GM18868 (cell line): ENCODE results near the gene ASAP2.
"Not testable (repeated sequence)": the region's sequence is repeated elsewhere in the genome, so short reads cannot be mapped to it uniquely, and the experiment has no call there.

Experiments used
- ATAC-seq: cut with Tn5 transposase; IDR thresholded peaks from one replicate; pipeline ENCODE4 v1.9.1; 2021; ENCODE audit warnings: mild to moderate bottlenecking, moderate library complexity; ENCODE audit not compliant: unreplicated experiment

The ASAP2 gene

DNA sequence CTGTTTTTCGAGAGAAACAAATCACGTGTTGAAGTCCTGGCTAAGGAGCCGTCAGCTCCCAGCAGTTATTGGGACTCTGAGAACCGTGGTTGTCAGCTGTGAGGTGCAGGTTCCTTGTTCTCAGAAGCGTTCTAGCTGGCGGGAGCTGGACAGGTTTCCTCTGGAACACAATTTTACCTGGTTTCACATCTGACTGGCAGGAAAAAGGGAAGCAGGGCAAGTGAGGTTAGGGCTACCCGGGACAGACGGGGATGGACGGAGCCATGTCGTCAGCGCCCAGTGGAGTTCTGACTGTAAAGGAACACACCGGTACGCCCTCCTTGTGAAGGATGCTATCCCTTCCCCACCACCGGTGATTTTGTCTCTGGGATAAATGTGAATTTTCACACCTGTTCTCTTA lies 190.6 kb downstream of the ASAP2 start:
- ATAC-seq: no peak

DNA sequence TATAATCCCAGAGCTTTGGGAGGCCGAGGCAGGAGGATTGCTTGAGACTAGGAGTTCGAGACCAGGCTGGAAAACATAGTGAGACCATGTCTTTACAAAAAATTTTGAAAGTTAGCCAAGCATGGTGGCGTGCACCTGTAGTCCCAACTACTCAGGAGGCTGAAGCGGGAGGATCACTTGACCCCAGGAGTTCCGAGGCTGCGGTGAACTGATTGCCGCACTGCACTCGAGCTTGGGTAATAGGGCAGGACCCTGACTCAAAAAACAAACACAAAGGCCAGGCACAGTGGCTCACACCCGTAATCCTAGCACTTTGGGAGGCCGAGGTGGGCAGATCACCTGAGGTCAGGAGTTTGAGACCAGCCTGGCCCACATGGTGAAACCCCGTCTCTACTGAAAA lies 191.6 kb downstream of the ASAP2 start:
- ATAC-seq: not testable (repeated sequence)

DNA sequence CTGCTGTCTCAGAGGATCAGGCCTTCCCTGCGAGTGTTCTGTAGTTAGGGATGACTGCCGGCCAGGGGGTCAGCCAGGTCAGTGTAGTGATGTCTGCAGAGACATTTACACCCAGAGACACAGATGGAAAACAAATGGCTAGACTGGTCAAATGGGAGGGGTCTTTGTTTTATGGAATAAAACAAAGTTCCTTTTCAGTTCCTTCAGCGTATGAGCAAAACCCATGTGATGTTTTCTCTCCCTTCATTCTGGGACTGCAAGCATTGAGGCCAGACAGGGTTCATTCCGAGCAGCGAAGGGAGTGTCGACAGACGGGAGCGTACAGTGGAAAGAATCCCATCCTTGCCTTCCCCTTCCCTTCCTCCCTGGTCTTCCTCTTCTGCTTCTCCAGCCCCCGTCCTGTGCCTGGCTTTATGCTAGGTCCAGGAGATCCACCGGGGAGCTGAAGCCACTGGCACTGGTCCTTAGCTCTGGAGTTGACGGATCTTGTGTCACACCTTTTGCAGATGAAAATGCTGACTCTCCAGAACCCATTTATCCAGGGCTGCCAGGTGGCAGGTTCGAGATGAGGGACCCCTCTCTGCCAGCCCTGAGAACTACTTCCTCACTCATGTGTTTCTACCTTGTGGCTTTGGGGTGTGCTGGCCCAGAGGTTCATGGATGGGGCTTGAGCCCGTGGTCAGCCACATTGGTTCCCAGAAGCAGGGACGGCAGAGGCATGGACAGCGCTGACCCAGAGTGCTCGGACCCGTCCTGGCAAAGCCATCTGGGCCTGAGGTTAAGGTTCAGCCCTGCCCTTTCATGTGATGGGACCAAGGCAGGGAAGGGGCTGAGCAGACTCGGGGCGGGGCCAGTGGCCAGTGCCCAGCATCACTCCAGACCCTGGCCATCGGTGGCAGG lies 192.5 kb downstream of the ASAP2 start:
- no peak for ATAC-seq

DNA sequence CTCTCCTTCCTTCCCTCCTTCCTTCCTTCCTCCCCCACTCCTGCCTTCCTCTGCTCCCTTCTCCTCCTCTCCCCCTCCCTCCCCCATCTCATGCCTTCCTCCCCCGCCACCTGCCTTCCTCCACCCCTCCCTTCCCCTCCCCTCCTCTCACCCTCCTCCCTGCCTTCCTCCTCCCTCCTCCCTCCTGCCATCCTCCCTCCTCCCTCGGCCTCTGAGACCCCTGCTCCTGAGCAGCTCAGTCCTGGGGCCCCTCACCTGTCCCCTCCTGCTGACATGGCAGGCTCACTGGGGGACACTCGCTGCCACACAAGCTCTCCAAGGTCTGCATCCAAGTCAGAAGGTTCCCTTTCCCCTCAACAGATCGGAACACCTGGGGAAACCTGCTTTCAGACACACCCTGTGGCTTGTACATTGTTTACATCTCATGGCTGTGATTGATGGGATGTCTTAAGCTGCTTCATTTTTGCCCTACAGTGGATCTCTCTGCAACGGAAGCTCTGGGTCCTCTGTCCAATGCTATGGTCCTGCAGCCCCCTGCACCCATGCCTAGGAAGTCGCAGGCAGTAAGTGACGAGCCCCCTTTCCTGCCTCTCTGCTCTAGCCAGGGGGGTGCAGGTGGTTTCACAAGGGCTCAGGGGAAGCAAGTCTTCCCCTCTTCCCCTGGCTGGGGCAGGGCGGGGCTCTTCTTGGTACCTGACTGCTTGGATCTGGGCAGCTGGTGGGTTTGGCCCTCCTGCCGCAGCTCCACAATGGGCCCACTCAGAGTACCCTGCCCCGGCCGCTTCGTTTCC lies 193.9 kb downstream of the ASAP2 start:
- no peak for ATAC-seq

DNA sequence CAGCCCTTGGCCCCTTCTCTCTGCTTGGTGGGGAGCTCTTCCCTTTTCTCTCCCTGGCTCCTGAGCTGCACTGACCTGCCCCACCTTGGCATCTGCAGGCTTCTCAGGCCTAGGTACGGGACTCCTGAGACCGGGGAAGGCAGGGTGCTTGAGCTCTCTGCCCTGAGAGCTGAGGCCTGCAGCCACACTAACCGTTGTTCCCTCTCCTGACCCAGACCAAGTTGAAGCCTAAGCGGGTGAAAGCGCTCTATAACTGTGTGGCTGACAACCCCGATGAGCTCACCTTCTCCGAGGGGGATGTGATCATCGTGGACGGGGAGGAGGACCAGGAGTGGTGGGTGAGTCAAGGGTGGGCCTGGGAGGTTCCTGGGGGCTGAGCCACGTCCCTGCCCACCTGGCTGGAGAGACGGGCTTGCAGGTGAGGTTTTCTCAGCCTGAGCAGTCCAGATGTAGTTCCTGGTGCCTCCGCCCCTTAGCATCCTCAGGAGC lies 194.5 kb downstream of the ASAP2 start:
- no peak for ATAC-seq

DNA sequence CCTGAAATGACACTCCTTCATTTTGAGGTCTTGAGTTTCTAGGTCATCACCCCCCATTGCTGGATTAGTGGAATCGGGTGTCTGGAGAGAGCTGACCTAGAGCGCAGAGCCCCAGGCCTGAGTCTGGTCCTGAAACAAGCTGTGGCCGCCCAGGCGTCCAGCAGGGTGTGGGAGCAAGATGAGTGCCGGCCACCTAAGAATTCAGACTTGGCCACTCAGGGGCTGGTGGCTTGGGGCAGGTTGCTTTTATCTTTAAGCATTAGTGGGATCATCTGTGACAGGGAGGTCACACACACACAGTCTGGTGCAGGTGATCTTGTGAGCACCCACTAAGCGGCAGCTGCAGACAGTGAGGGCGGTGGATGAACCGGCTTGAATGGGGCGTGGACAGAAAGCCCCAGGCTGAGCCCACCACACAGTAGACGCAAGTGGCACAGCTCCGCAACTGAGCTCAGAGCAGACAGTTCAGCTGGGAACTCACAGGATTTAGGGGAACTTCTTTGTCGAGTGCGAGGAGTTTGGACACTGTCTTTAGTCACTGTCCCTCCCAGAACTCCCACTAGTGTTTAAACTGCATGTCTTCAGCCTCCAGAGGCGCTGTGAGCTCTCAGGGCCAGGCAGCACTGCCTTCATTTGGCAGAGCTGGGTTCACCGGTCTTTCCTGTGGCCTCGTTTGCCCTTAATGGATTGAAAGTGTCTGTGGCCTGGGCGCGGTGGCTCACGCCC lies 195.2 kb downstream of the ASAP2 start:
- no peak for ATAC-seq

DNA sequence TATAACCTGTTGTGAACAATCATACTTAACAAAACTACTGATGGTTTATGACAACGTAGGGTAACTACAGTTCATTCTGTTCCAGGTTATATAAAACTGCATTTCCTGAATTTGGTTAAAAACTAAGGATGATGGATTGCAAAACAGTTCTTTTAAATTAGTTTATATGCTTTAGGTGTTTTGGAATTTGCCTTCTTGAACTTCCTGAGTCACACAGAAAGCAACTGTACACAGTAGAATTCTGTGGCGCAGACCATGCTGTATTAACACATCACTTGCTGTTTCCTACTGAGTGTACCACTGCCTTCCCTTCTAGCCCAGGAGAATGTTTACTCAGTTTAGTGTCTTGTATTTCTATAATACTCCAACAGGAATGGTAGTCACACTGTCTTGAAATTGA lies 197.3 kb downstream of the ASAP2 start:
- ATAC-seq: no peak

DNA sequence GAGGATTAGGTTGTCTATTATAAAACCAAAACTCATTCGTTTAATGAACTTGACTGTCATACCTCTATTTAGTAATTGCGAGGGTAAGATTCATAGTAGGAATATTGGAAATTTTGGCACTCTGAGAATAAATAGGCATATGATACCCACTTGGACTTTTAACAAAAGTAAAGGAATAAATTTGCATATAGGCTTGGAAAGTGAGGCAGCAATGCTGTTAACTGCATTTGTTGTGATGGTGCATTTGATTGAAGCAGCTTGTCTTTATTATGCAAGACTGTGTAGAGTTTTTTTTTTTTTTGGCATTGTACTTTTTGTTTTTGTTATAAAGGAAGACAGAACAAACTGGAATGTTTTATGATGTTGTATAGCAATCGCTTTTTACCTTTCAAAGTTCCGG lies 197.8 kb downstream of the ASAP2 start:
- no peak for ATAC-seq

DNA sequence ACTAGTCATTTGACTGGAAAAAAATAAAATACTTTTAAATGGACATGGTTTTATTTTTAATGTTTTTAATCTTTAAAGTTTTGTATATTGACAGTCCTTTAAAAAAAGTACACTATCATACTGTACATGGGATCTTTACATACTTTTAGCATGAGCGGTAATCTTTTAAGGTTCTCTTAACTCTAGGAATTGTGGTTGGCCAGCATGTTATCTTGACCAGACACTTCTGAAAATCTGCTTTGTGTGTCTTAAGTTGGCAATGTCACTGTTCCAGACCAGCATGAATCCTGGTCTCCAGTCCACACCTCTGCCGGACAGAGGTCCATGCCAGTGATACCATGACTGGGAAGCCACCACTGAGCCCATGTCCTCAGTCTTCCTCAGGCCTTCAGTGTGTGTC lies 199.0 kb downstream of the ASAP2 start:
- ATAC-seq: no peak

DNA sequence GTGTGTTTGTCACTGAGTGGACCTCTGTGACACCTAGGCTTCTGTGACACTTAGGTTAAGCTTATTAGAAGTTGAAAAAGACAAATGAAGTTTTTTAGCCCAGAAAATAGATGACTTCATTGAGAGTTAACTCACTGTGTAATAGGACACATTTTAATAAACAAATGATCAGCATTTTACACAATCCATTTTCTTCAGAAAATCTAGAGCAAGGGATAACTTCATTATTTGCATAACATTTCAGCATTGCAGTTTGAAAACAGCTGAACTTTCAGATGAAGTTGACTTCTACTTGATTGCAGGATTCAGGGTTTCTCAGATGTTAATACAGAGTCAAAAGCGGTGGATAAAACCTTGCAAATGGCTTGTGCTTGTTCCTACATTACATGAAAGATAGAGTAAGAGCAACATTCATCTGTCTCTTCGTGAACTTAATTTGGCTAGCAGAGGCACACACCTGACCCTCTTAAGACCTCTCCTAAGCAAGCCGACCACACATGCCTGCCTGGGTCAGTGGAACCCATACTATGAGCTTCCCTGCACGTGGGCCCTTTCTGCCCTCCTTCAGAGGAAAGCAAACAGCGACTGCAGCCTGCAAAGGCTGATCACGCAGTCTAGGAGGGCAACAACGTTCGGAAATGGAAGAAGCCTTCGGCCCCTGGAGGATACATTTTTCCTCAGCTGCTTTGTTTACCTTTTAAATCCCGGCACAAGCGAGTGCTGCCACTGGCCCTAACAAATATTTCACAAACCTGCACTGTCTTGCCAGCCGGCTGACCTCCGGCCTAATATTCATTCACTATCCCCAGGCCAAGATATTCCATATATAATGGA lies 200.1 kb downstream of the ASAP2 start:
- no peak for ATAC-seq

DNA sequence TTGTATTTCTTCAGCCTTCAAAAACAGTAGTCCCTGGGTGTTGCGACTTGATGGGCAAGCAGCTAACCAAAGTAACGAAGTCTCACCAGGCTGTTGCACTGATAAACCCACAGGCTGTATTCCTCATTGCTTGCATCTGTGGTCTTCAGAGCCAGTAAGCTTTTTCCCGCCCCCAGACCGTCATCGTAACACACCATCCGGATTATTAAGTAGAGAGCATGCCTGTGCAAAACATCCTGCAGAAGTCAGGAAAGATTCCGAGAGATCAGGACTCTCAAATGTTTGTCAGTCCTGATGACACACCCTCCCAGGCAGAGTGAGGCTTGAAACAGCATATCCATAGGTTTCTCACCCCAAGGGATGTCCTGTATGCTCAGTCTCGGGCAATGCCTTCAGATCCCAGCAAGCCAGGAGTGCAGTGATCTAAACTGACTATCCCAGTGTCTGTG lies 200.8 kb downstream of the ASAP2 start:
- no peak for ATAC-seq

DNA sequence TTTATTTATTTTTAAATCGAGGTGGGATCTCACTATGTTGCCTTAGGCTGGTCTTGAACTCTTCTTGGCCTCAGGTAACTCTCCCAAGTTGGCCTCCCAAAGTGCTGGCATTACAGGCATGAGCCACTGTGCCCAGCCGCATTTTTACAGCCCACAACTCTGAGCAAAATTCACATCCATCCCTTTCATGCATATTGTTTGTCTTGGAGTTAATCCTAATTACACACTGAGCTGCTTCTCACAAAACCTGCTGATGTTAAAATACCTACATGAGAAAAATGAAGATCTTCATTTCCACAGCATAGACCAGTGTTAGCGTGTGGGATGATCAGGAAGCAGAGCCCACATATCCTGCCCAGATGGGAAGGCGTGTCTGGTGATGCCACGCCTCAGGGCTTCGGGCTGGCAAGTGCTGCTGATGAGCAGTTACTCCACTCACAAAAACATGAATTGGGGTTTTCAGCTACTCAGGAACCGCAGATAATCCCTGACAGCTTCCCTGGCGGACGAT lies 202.1 kb downstream of the ASAP2 start:
- no peak for ATAC-seq

DNA sequence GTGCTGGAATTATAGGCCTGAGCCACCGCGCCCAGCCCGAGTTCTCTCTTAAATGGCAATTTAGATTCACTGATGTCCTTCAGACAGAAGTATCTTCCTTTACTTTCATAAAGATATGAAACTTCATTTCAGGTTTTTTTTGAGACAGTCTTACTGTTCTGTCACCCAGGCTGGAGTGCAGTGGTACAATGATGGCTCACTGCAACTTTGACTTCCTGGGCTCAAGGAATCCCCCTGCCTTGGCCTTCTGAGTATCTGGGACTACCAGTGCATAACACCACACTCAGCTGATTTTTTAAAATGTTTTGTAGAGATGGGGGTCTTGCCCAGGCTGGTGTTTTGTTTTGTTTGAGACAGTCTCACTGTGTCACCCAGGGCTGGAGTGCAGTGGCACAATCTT lies 203.5 kb downstream of the ASAP2 start:
- ATAC-seq: peak; percentile 72

DNA sequence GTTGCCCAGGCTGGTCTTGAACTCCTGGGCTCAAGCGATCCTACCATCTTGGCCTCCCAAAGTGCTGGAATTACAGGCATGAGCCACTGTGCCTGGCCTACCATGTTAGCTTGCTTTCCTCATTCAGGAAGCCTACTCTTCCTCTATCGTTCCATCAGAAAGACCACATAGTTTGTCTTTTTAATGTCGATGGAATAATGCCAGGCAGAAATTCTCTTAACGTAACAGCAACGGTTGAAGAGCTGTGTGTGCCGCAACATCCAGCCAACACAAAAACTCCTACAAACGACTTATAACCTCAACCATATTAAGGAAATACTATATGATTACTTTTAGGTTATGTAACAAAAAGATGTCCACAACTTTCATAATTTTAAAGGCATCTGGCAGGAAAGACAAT lies 206.2 kb downstream of the ASAP2 start:
- no peak for ATAC-seq

DNA sequence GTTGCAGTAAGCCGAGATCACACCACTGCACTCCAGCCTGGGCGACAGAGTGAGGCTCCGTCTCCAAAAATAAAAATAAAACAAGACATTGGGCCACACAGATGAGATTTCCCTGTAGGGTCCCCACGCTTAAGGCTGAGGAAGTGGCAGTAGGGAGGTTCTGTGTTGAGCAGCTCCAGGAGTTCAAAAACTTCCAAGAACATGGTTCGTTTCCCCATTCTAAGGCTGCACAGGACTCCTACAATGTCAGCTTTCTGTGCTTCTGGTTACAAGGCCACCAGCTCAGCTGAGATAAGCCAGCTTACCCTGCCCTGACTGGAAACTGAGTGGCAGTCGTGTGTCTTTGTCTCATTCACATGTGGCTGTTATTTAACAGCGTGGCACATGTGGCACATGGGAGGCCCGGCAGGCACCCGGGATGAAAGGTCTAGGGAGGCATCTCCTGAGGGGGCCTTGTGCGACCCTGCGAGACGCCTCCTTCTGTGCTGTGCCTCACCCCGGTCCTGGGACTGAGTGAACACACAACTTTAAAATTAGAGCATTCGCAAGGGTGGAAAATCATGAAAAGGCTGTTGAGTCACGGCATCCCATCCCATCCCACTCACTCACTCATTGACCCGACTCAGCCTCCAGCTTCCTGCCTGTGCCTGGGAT lies 209.0 kb downstream of the ASAP2 start:
- ATAC-seq: no peak

DNA sequence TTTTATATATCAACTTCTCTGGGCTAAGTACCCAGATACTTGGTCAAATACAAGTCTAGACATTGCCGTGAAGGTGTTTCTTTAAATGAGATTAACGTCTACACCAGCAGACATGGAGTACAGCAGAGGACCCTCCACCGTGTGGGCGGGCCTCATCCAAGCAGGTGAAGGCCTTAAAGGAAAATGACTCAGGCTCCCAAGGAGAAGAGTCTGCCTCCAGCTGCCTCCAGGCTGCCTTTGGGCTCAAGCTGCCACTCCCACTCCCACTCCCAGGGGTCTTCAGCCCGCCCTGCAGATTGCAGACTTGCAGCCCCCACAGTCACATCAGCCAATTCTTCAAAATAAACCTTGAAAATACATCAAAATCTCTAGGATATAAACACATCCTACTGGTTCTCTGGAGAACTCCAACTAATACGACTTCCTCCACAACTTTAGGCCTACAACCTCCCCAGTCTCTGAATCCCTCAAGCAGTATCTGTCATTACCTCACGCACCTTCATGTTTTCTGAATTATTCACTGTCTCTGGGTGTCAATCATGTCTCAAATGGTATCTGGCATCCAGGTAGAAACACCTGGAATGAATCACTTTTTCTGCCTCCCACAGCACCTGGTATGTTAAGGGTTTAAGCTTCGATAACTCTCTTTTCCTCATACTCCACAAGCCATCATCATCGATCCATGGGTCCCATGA lies 209.8 kb downstream of the ASAP2 start:
- no peak for ATAC-seq

DNA sequence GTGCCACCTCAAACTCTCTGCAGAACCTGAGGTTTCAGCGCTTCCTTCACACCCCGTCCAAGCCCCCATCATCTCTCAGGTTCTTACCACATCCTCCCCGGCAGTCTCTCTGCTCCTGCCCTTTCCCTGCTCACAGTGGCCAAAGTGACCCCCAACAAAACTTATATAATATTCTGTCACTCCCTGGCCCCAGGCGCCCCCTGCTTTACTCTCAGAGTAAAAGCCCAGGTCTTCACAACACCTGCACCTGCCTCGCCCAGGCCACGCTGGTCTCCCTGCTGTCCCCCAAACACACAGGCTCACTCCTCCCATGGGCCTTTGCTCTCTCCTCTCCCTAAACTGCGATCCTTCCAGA lies 210.3 kb downstream of the ASAP2 start:
- ATAC-seq: no peak

DNA sequence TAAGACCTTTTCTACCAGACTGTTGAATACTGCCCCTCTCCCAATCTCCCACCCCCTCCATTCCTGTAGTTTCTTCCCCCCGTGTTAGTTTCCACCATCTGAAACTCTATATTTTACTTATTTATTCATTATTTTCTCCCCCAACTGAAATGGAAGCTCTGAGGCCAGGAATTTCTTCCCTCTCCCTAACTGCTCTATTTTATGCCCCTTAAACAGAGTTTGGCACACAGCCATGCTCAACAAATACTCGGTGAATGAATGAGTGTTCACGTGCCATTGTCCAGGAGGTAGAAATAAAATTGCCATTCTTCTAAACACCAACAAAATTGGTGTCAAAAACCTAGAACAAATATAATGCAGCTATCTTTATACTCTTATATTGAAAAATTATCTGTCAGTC lies 211.1 kb downstream of the ASAP2 start:
- ATAC-seq: no peak

DNA sequence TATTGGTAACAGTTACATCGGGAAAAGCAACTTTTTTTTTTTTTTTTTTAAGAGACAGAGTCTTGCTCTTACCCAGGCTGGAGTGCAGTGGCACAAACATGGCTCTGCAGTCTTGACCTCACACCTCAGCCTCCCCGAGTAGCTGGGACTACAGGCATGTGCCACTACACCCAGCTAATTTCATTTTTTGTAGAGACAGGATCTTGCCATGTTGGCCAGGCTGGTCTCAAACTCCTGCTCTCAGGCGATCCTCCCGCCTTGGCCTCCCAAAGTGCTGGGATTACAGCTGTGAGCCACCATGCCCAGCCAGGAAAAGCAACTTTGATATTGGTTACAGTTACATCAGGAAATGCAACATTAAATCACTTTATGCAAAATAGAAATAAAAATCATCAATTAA lies 212.1 kb downstream of the ASAP2 start:
- ATAC-seq: no peak
